Skeletal muscle tissue (tissue), 4 donors: ENCODE measurements around the gene CD276. TPM values are rescaled to one million over a fixed set of nuclear protein-coding genes. Genes with fewer than 3 reads are reported as not detected.
"Not testable (repeated sequence)": the region's sequence is repeated elsewhere in the genome, so short reads cannot be mapped to it uniquely, and the experiment has no call there.

ENCODE experiments used
- H3K27ac ChIP-seq: one replicate; pipeline ENCODE4 v1.7.0; 2013; ENCODE audit warnings: mild to moderate bottlenecking, low read depth, low read length, inconsistent platforms
- H3K27me3 ChIP-seq, 3 donors: one replicate each; pipeline ENCODE4 v1.7.0; 2013; ENCODE audit warnings: low read length in 3 of 3; ENCODE audit not compliant: control insufficient read depth in 3 of 3, insufficient read depth in 3 of 3
- H3K36me3 ChIP-seq, 3 donors: one replicate each; pipeline ENCODE4 v1.7.0; 2013; ENCODE audit warnings: low read length in 3 of 3; ENCODE audit not compliant: control insufficient read depth in 3 of 3, insufficient read depth in 3 of 3
- H3K4me1 ChIP-seq, 3 donors: one replicate each; pipeline ENCODE4 v1.7.0; 2013; ENCODE audit warnings: low read length in 3 of 3, mild to moderate bottlenecking in 3 of 3; ENCODE audit not compliant: control insufficient read depth in 3 of 3, insufficient read depth in 3 of 3
- H3K4me3 ChIP-seq, 3 donors: one replicate each; pipeline ENCODE4 v1.7.0; 2013; ENCODE audit warnings: low read length in 3 of 3
- H3K9ac ChIP-seq, 3 donors: one replicate each; pipeline ENCODE4 v1.7.0; 2013; ENCODE audit warnings: low read length in 3 of 3, mild to moderate bottlenecking in 3 of 3, moderate library complexity in 2 of 3, low read depth in 1 of 3
- H3K9me3 ChIP-seq, 3 donors: one replicate each; pipeline ENCODE4 v1.7.0; 2013; ENCODE audit warnings: low read length in 3 of 3; ENCODE audit not compliant: control insufficient read depth in 3 of 3
- total RNA-seq: library from RNA; depleted of rRNA; stranded (reverse); fragments of >200 nt; gene quantifications from one replicate; pipeline ENCODE4 v1.2.3, GENCODE V29; 2014
- donor health status: Osteomylitis.

Gene CD276
- total RNA-seq = 40.7 TPM

DNA sequence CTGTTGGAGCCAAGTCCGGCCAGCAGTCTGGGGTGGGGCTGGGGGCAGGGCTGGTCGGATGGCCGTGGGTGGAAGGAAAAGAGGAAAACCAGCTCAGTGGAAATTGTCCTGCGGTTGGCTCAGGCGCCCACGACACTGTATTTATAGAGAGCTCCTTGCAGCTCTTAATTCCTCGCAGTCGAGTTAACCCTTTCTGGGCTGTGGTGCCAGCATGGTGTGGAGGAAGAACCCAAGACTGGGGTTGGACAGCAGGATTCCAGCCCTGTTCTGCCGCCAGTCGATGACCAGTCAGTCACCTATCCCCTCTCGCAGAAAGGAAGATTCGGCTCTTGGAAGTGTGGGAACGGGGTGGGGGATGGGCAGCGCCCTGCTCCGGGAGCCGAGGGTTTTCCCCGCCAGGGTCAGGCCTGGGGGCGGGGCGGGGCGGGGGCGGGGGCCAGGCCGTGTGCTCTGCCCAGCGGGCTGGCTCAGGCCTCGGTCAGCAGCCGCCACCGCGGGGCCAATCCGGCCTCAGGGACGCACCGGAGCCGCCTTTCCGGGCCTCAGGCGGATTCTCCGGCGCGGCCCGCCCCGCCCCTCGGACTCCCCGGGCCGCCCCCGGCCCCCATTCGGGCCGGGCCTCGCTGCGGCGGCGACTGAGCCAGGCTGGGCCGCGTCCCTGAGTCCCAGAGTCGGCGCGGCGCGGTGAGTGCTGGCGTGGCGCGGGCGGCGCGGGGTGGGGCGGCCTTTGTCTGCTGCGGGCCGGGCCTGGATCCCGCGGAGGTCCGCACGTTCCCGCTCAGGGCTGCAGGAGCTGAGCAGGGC, at the start of gene CD276:
TSS of gene CD276 (plus strand) at position 607 of the 804 bp plus-strand sequence. CDS start 15,257 bp downstream, outside the sequence.
- Histone ChIP-seq H3K4me3 (peak within 1 kb of the TSS; percentile 75 to 83 (median 82)), H3K9ac (peak within 1 kb of the TSS; percentile 74 to 89 (median 82)), H3K27ac (peak within 1 kb of the TSS; percentile 80), H3K36me3 (no peaks in the 10 kb centered on the region), H3K27me3 (no peaks in the 10 kb centered on the region), H3K9me3 (no peaks in the 10 kb centered on the region), H3K4me1 (peaks cover 32 to 42% (median 39%) of the 10 kb centered on the region in 3 donors)

DNA sequence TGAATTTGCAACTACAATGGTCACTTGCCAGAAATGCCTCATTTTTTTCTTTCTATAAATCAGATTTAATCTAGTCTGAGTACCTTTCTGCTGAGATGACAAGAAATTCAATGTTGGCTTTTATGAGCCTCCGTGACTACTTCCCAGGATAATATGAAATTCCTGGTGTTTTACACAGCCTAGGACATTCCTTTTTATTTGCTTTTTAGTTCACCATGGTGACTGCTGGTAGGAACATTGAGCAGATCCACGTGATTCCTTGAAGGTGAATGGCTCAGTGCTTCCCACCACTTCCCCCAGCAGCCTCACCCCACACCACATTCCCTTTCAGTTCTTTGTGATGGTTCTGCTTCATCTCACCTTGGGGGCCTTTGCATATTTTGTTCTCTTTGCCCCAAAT, 46.7 kb upstream of the CD276 start:
- peaks cover 7 to 8% (median 8%) of the 10 kb centered on the region in 3 donors for H3K4me1 ChIP-seq
- no peak overlapping the region for H3K9ac ChIP-seq
- H3K4me3 ChIP-seq = no peak overlapping the region
- H3K27ac ChIP-seq = no peak overlapping the region
- no peaks in the 10 kb centered on the region for H3K9me3 ChIP-seq
- peaks cover 0 to 11% (median 3%) of the 10 kb centered on the region in 3 donors for H3K27me3 ChIP-seq
- no peaks in the 10 kb centered on the region for H3K36me3 ChIP-seq

DNA sequence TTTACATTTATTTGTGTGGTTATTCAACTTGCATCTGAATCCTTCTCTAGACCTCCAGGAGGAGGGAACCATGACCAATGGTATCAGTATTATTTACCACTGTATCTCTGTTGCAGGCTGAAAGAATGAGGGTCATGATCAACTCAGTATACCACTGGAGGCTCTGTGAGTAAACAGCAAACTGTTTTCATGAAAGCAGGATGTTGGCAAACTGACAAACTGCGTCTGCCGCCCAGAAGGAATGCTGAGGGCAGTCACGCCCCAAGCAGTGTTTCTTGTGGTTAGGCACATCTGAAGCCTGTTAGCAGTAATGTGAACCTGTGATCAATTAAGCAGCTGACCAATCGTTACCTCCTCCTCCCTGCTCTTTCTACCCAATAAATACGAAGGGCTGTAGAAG, 44.7 kb upstream of the CD276 start:
- H3K27me3 ChIP-seq = peaks cover 0 to 11% (median 3%) of the 10 kb centered on the region in 3 donors
- H3K4me1 ChIP-seq, H3K9ac ChIP-seq, H3K9me3 ChIP-seq, H3K4me3 ChIP-seq, H3K36me3 ChIP-seq, H3K27ac ChIP-seq: not testable (repeated sequence)

DNA sequence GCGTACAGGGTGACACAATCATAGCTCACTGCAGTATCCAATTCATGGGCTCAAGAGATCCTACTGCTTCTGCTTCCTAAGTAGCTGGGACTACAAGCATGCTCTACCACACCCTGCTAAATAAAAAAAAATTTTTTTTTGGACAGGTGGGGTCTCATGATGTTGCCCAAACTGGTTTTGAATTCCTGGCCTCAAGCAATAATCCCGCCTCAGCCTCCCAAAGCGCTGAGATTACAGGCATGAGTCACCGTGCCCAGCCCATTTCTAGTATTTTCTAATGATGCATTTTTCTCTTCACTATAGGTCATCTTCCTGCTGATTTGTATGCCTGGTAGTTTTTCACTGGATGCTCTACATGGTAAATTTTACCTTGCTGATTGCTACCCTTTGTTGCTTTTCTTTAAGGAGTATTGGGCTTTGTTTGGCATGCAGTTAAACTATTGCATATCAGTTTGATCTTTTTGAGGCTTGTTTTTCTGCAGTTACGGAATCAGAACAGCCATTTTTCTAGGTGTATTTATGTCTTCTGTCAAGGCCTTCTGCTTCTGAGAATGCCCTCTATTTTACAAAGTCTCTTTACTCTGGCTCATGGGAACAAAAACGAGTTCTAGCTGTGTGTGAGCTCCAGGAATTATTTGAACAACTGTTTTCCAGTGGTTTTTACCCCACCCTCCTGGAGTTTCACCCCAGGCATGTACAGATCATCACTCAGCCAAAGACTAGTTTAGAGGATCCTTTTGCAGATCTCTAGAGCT, 36.7 kb upstream of the CD276 start:
- H3K36me3 ChIP-seq = no peaks in the 10 kb centered on the region
- no peaks in the 10 kb centered on the region for H3K9me3 ChIP-seq
- H3K4me3 ChIP-seq = no peak overlapping the region
- H3K9ac ChIP-seq = no peak overlapping the region
- no peaks in the 10 kb centered on the region for H3K27me3 ChIP-seq
- H3K27ac ChIP-seq = no peak overlapping the region
- H3K4me1 ChIP-seq = no peaks in the 10 kb centered on the region

DNA sequence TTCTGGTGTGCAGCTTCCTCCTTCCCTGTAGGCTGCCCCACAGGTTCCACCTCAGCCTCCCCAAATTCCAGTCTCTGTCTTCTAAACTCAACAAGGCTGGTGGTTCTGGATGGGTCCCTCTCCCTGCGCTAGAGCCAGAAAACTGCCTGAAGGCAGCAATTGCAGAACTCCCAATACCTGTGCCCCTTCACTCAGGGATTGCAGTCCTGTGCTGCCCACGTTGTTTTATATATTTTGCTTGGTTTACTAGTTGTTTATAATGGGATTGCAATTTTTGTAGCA, 36.2 kb upstream of the CD276 start:
- no peaks in the 10 kb centered on the region for H3K9me3 ChIP-seq
- no peak overlapping the region for H3K27ac ChIP-seq
- H3K36me3 ChIP-seq = no peaks in the 10 kb centered on the region
- H3K9ac ChIP-seq = no peak overlapping the region
- no peak overlapping the region for H3K4me3 ChIP-seq
- no peaks in the 10 kb centered on the region for H3K27me3 ChIP-seq
- H3K4me1 ChIP-seq = no peaks in the 10 kb centered on the region

DNA sequence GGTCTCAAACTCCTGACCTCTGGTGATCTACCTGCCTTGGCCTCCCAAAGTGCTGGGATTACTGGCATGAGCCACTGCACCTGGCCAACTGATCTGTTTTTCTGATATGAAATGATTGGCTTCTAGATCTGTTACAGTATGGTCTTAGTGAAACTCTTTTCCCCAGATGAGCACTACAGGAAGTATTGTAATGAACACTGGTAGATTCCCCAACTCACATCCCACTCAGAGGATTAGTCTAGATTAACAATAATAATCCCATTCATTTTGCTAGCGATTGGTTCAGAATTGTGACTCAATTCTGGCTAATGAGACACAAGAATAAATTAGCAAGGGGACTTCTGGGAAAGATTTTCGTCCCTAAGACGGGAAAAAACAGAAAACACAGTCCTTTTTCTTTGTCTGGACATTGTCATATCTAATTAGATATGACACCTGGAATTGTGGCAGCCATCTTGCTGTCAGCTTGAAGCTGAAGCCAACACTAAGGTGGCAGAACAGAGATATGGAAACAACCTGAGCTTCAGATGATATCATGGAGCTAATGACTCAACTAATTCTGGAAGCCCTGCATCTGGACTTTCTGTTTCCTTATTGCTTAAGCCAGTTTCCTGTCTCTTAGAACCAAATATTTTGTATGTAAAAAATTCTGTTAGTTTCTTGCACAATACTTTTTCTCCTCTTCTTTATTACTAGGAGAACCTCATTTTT, 33.6 kb upstream of the CD276 start:
- H3K27ac ChIP-seq = no peak overlapping the region
- no peaks in the 10 kb centered on the region for H3K4me1 ChIP-seq
- H3K36me3 ChIP-seq = no peaks in the 10 kb centered on the region
- H3K27me3 ChIP-seq = no peaks in the 10 kb centered on the region
- no peak overlapping the region for H3K4me3 ChIP-seq
- H3K9ac ChIP-seq = no peak overlapping the region
- no peaks in the 10 kb centered on the region for H3K9me3 ChIP-seq

DNA sequence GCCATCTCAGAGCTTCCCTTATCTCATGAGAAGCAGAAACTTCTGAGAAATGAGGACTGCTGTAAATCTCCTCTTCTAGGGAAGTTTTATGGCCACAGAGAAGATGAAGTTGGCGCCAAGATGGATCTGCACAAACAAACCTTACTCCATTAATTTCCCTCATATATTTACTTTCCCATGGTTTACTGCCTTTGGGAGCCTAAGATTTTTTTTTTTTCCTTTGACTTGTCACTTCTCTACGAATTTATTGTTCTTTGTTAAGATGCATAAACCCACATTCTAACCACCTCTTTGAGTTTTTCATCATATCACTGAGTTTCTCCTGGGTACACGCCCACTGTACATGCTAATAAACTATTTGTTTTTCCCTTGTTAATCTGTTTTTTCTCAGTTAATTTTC, 29.5 kb upstream of the CD276 start:
- H3K4me3 ChIP-seq = no peak overlapping the region
- H3K27me3 ChIP-seq = no peaks in the 10 kb centered on the region
- no peak overlapping the region for H3K27ac ChIP-seq
- no peaks in the 10 kb centered on the region for H3K4me1 ChIP-seq
- no peaks in the 10 kb centered on the region for H3K36me3 ChIP-seq
- no peak overlapping the region for H3K9ac ChIP-seq
- H3K9me3 ChIP-seq = no peaks in the 10 kb centered on the region

DNA sequence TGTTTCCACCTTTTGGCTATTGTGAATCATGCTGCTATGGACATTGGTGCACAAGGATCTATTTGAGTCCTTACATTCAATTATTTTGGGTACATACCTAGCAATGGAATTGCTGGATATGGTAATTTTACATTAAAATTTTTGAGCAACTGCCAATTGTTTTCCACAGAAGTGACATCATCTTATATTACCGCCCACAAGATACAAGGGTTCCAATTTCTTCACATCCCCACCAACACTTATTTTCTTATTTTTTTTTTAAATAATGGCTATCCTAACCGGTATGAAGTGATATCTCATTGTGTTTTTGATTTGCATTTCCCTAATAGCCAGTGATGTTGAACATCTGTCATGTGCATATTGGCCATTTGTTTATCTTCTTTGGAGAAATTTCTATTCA, 28.5 kb upstream of the CD276 start:
- no peaks in the 10 kb centered on the region for H3K4me1 ChIP-seq
- no peak overlapping the region for H3K4me3 ChIP-seq
- H3K27ac ChIP-seq = no peak overlapping the region
- H3K27me3 ChIP-seq = no peaks in the 10 kb centered on the region
- no peak overlapping the region for H3K9ac ChIP-seq
- no peaks in the 10 kb centered on the region for H3K9me3 ChIP-seq
- H3K36me3 ChIP-seq = no peaks in the 10 kb centered on the region

DNA sequence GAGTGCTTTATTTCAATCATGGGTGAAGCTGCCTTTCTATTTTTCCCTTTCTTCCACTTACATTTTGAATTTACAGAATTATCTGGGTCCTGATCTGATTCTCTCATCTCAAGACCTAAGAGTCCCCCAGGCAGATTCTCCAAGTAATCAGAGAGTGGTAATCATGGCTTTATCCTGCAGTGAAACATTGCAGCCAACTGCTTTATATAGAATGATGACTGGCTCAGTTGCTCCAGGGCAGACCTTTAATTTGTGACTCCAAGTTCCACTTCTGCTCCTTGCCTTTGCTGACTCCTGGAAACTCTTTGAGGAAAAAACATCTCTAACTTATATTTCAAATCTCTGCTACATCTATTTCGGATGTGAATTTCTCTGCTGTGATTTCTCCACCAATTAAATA, 25.5 kb upstream of the CD276 start:
- Histone ChIP-seq H3K36me3 (no peaks in the 10 kb centered on the region), H3K27me3 (no peaks in the 10 kb centered on the region), H3K9me3 (no peaks in the 10 kb centered on the region), H3K27ac (no peak overlapping the region), H3K4me1 (no peaks in the 10 kb centered on the region), H3K9ac (no peak overlapping the region), H3K4me3 (no peak overlapping the region)

DNA sequence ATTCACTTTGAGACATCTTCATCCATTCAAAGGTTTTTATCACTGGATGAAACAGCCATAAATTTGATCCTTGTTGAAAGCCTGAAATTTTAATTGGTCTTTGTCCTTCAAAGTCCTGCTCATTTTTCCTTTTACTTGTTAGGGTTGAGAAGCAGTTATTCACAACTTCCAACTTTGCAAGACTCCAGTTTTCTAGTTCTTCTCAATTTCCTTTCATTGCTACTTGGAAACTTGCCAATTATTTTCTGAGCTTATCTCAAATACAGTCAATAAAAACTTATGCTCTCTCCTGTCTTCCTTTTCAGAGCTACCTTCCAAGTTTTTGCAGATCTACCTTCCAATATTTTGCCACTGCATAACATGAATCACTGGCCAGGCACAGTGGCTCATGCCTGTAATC, 23.7 kb upstream of the CD276 start:
- Histone ChIP-seq H3K9me3 (no peaks in the 10 kb centered on the region), H3K4me1 (no peaks in the 10 kb centered on the region), H3K27ac (no peak overlapping the region), H3K4me3 (no peak overlapping the region), H3K36me3 (no peaks in the 10 kb centered on the region), H3K9ac (no peak overlapping the region), H3K27me3 (no peaks in the 10 kb centered on the region)
